Memory B cell (primary cell): ENCODE data around the gene HSPB1.

ENCODE experiments used
- ATAC-seq: fragments of 150-1000 bp; cut with Tn5 transposase; 2 replicates; pipeline ENCODE4 v1.10.0; 2021; ENCODE audit warnings: low read depth, mild to moderate bottlenecking, moderate library complexity
- DNase-seq, 2 donors: peaks; one replicate each; pipeline ENCODE4 v3.0.0; 2022; ENCODE audit warnings: low spot score in 2 of 2
- H3K27ac Mint-ChIP-seq: one replicate; pipeline ENCODE4 v1.8.0; 2022; ENCODE audit warnings: mild to moderate bottlenecking, moderate library complexity, mixed read lengths
- H3K27me3 Mint-ChIP-seq: one replicate; pipeline ENCODE4 v1.8.0; 2022; ENCODE audit warnings: mixed read lengths
- H3K36me3 Mint-ChIP-seq: one replicate; pipeline ENCODE4 v1.8.0; 2022; ENCODE audit warnings: mild to moderate bottlenecking, mixed read lengths
- H3K4me1 Mint-ChIP-seq: one replicate; pipeline ENCODE4 v1.8.0; 2022; ENCODE audit warnings: mixed read lengths
- H3K4me3 Mint-ChIP-seq: one replicate; pipeline ENCODE4 v1.8.0; 2022; ENCODE audit warnings: mild to moderate bottlenecking, moderate library complexity, mixed read lengths
- H3K9me3 Mint-ChIP-seq: one replicate; pipeline ENCODE4 v1.8.0; 2022; ENCODE audit warnings: mixed read lengths

Gene HSPB1

GRCh38 chr7:76343294-76343930, 40.9 kb downstream of the HSPB1 start:
- H3K4me3 Mint-ChIP-seq: no peak overlapping the region
- no peaks in the 10 kb centered on the region for H3K27me3 Mint-ChIP-seq
- DNase-seq (no peak), ATAC-seq (no peak)
- H3K4me1 Mint-ChIP-seq: peaks cover 42% of the 10 kb centered on the region
- no peaks in the 10 kb centered on the region for H3K9me3 Mint-ChIP-seq
- peaks cover 37% of the 10 kb centered on the region for H3K36me3 Mint-ChIP-seq
- peak overlapping the region; percentile 6 for H3K27ac Mint-ChIP-seq

- no peaks in the 10 kb centered on the region for H3K27me3 Mint-ChIP-seq
- DNase-seq (no peak), ATAC-seq (no peak)
- no peak overlapping the region for H3K4me3 Mint-ChIP-seq
- H3K27ac Mint-ChIP-seq: no peak overlapping the region
- H3K36me3 Mint-ChIP-seq: peaks cover 37% of the 10 kb centered on the region
- H3K9me3 Mint-ChIP-seq: no peaks in the 10 kb centered on the region
- H3K4me1 Mint-ChIP-seq: peaks cover 39% of the 10 kb centered on the region
Measured at GRCh38 chr7:76343931-76344321, 41.5 kb downstream of the HSPB1 start.

GRCh38 chr7:76346097-76346496, 43.6 kb downstream of the HSPB1 start:
- DNase-seq (no peak), ATAC-seq (no peak)
- no peak overlapping the region for H3K27ac Mint-ChIP-seq
- H3K9me3 Mint-ChIP-seq: no peaks in the 10 kb centered on the region
- H3K27me3 Mint-ChIP-seq: no peaks in the 10 kb centered on the region
- H3K36me3 Mint-ChIP-seq: peaks cover 40% of the 10 kb centered on the region
- no peak overlapping the region for H3K4me3 Mint-ChIP-seq
- H3K4me1 Mint-ChIP-seq: peaks cover 38% of the 10 kb centered on the region

- Mint-ChIP-seq H3K4me1 (peaks cover 43% of the 10 kb centered on the region), H3K27ac (no peak overlapping the region), H3K36me3 (peaks cover 41% of the 10 kb centered on the region), H3K4me3 (no peak overlapping the region), H3K9me3 (no peaks in the 10 kb centered on the region), H3K27me3 (no peaks in the 10 kb centered on the region)
- DNase-seq (no peak), ATAC-seq (no peak)
Measured at GRCh38 chr7:76346778-76347177, 44.3 kb downstream of the HSPB1 start.

- DNase-seq: no peak
- H3K27ac Mint-ChIP-seq: no peak overlapping the region
- no peak for ATAC-seq
- H3K4me1 Mint-ChIP-seq: peaks cover 40% of the 10 kb centered on the region
- H3K36me3 Mint-ChIP-seq: peaks cover 37% of the 10 kb centered on the region
- H3K27me3 Mint-ChIP-seq: no peaks in the 10 kb centered on the region
- no peak overlapping the region for H3K4me3 Mint-ChIP-seq
- H3K9me3 Mint-ChIP-seq: no peaks in the 10 kb centered on the region
Measured at GRCh38 chr7:76347710-76348109, 45.2 kb downstream of the HSPB1 start.

- H3K4me3 Mint-ChIP-seq: no peak overlapping the region
- no peaks in the 10 kb centered on the region for H3K27me3 Mint-ChIP-seq
- no peak overlapping the region for H3K27ac Mint-ChIP-seq
- ATAC-seq (no peak), DNase-seq (no peak)
- peaks cover 34% of the 10 kb centered on the region for H3K4me1 Mint-ChIP-seq
- H3K36me3 Mint-ChIP-seq: peaks cover 31% of the 10 kb centered on the region
- no peaks in the 10 kb centered on the region for H3K9me3 Mint-ChIP-seq
Measured at GRCh38 chr7:76349313-76349885, 46.9 kb downstream of the HSPB1 start.

- Mint-ChIP-seq H3K36me3 (peaks cover 29% of the 10 kb centered on the region), H3K4me3 (no peak overlapping the region), H3K9me3 (no peaks in the 10 kb centered on the region), H3K27me3 (no peaks in the 10 kb centered on the region), H3K4me1 (peaks cover 38% of the 10 kb centered on the region), H3K27ac (no peak overlapping the region)
- ATAC-seq: no peak
- DNase-seq: no peak
Measured at GRCh38 chr7:76351372-76351771, 48.9 kb downstream of the HSPB1 start.

- peak overlapping the region; percentile 58 for H3K27ac Mint-ChIP-seq
- DNase-seq (no peak), ATAC-seq (no peak)
- H3K4me3 Mint-ChIP-seq: peak overlapping the region; percentile 22
- H3K9me3 Mint-ChIP-seq: no peaks in the 10 kb centered on the region
- H3K4me1 Mint-ChIP-seq: peaks cover 34% of the 10 kb centered on the region
- H3K27me3 Mint-ChIP-seq: no peaks in the 10 kb centered on the region
- peaks cover 21% of the 10 kb centered on the region for H3K36me3 Mint-ChIP-seq
Measured at GRCh38 chr7:76352193-76352592, 49.7 kb downstream of the HSPB1 start.

- no peak overlapping the region for H3K27ac Mint-ChIP-seq
- H3K36me3 Mint-ChIP-seq: peaks cover 15% of the 10 kb centered on the region
- H3K4me1 Mint-ChIP-seq: peaks cover 36% of the 10 kb centered on the region
- H3K4me3 Mint-ChIP-seq: no peak overlapping the region
- H3K27me3 Mint-ChIP-seq: no peaks in the 10 kb centered on the region
- no peak for ATAC-seq
- no peak for DNase-seq
- H3K9me3 Mint-ChIP-seq: no peaks in the 10 kb centered on the region
Measured at GRCh38 chr7:76353744-76354143, 51.3 kb downstream of the HSPB1 start.
